ENCODE results near the gene TPBGL.

The TPBGL gene

DNA sequence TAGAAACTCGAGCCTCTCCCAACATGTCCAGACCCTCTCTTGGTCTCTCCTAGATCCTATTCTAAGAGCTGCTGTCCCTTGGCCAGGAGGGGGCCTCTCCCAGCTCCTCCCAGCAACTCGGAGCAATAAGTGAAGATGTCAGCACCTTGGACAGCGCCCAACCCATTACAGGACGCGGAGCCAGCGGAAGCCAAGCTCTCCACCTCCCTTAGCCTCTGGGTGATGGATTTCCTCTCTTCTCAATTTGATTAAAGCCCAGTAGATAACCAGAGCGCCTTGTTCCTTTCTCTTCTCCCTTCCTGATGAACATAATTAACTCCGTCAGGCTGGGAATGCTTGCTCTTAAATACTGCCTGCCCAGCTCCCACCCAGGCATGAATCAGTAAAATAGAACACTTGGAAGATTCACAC, 26.2 kb upstream of the TPBGL start:
- DNase-seq: peak; percentile 74

DNA sequence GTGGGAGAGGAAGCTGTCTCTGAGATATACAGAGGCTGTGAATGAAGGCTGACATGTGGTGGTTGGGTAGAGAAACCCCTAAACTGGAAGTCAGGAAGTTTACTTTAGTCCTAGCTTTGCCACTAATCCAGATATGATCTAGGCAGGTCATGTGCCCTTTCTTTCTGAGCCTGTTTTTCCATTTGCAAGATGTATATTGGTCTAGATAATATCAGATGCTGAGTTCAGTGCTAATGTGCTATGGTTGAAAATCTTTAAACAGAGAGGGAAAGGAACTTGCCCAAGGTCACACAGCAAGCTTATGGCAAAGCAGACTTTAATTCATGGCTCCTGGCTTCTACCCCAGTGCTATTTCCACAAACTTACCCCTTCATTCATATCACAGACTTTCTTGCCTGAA, 25.7 kb upstream of the TPBGL start:
- DNase-seq: no peak

DNA sequence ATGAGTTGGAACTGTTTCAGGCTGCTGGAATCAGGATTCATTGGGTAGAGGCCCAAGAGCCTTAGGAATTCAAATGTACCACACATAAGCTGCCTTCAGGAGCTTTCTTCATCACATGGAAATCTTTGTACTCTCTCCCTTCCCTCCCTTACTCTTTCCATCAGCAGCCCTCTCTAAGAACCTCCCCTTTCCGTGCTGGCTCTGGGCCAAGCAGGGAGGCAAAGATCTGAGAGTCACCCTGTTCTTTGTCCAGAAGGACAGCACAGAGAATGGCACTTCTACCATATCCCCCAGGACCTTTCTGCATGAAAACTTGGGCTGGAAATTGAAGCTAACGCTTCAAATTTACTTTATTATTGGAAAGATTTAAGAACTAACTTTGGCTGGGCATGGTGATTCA, 20.7 kb upstream of the TPBGL start:
- DNase-seq: no peak

DNA sequence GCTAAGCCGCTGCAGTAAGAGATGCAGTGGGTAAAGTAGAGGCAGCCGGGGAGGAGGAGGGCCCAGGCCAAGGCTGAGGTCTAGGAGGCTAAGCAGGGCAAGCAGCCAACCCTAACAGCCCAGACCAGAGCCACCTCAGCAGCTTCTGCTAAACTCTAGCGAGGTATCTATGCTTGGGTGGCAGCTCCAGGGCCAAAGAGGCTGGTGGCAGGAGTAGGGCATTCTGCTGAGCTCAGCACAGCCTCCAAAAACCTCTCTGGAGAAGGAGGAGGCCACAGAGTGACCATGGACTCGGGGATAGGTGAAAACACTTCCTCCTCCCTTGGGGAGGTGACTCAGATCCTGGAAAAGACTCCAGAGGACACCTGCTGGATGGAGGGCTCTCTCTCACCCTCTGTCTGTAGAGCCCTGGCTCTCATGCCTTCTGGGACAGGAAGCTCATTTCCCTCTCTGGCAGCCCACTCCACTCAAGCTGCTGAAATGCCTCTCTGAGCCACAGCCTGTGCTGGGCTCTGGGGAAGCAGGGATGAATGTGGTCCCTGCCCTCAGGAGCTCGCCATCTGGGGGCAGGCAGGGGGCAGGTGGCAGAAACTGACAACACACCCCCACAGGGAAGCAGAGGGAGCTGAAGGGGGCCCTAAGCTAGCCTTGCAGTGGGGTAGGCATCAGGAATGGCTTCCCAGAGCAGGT, 16.5 kb upstream of the TPBGL start:
- DNase-seq: no peak

DNA sequence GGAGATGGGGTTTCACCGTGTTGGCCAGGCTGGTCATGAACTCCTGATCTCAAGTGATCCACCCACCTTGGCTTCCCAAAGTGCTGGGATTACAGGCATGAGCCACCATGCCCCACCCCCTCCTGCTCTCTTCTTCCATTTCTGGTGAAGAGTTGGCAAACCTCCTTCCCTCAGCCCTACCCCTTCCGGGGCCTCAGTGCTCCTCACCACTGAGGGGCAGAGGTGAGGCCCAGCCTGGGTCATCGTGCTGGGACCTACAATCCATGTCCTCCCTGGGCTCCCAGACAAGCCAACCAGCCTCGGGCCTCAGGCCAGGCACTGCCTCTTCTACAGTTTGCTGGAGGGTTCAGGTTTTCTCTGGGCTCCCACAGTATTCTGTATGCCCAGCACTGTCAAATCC, 14.8 kb upstream of the TPBGL start:
- no peak for DNase-seq

DNA sequence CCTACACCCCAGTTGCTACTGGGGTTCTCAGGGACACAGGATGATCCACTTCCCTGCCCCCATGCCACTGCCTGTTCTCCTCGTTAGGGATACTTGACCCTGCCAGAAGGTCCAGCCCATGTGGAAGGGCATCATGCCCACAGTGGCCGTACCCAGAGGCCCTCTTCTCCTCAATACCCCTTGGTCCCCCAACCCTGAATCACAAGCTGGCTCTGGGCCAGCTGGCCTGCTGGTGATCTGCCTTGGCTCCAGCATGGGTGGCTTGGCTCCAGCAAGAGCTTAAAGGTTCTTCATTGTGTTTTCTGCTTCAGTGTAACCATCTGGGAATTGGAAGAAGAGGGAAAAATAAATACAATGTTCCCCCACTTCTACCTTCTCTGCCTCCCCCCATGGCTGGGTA, 11.1 kb upstream of the TPBGL start:
- no peak for DNase-seq

DNA sequence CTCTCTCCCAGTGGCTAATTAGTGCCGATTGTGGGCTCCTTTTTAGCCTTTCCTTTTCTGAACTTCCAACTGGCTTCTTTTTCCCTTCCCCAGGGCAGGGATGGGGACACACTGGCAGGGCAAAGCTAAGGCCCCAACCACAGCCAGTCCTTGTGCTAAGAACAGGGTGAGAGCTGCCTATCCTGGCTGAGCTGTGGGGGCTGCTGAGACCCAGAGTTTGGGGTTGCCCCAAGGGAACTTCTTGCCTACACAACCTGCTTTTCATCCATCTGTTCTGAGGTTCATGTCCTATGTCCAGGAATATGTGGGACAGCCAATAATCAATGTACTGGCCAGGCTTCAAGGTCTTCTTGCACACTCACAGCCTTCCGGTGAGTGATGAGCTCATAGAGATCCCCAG, 10.0 kb upstream of the TPBGL start:
- no peak for DNase-seq

DNA sequence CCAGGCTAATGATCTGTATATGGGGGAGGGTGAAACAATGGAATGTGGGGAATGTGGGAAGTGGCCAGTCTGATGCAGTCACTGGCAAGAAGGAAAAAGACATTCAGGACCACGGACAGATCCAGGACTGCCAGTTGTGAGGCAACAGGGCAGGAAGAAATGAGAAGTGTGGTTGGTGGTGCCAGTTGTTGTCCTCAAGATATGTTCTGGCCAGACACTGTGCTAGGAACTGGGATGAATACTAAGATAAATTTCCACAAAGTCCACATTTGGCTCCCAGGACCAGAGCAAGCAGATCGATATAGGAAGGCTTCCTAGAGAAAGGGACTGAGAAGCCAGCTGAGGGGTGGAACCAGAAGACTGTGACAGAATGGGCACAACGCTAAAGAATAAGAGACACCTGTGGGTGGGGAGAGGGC, 6.8 kb upstream of the TPBGL start:
- DNase-seq: no peak

DNA sequence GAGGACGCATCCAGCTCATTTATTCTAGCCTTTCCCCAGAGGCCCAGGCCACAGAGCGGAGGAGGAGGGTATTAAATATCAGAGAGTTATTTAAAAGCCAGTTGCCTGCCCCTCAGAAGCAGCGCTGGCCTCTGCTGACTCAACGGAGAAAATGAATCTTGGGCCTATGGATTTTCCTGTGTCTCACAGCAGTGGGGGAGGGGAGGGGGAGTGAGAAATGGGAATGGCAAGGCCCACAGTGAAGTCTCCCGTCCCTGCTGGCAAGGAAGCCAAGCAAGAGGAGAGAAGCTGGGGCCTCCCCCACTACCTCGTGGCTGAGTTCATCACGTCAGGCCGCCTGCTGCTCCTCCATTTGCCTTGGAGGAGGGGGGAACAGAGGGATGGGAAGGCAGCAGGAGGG, 4.5 kb upstream of the TPBGL start:
- no peak for DNase-seq

DNA sequence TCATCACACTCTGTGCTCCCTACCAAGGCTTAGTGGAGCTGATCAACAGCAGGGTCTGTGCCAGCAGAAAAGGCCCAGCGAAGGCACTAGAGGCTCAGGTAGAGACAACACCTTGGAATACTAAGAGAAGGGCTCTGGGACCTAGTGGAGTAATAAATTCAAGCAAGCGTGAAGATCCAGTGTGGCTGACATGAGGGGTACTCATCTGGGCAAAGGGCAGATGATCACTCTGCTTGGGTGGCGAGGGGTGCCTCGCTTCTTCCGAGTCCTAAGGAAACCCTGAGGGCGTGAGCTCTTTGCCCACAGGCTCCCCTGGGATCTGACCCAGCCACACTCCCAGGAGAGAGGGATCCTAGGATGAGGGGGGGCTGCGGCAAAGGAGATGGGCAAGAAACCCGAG, 3.5 kb upstream of the TPBGL start:
- DNase-seq: no peak

DNA sequence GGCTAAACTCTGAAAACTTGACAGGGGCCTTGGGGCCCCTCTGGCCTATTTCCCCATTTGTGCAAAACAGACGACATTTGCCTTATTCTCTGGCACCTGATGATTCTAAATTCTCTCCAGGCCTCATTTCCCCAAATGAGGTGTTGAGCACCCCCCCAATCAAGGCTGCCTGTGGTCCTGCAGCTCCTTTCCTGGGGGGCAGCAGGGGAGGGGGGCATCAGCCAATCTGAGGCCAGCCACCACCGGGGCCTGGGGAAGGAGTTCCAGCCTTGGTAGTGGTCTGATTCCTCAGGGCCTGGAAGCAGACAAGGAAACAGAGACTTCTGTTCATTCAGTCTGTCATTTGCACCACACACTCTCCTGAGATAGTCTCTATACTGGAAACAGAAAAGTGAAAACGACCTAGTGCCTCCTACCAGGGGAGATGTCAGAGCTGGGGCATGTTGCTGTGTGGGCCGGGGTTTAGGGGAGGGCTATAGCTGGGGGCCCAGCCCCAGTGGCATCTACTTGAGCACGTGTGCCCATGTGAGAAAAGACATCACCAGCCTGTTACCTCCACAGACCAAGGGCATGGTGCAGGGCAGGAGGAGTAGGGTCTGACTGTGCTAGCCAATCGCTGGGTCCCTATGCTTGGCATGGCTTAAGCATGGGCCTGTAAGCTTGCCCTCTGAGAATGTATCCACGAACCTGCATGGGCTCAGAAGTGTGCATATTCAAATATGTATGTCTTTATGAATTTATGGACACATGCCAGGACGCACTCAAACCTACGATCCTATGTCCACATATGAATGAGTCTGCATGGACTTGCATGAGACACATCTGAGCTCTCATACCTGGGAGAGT, 1.8 kb upstream of the TPBGL start:
- no peak for DNase-seq

DNA sequence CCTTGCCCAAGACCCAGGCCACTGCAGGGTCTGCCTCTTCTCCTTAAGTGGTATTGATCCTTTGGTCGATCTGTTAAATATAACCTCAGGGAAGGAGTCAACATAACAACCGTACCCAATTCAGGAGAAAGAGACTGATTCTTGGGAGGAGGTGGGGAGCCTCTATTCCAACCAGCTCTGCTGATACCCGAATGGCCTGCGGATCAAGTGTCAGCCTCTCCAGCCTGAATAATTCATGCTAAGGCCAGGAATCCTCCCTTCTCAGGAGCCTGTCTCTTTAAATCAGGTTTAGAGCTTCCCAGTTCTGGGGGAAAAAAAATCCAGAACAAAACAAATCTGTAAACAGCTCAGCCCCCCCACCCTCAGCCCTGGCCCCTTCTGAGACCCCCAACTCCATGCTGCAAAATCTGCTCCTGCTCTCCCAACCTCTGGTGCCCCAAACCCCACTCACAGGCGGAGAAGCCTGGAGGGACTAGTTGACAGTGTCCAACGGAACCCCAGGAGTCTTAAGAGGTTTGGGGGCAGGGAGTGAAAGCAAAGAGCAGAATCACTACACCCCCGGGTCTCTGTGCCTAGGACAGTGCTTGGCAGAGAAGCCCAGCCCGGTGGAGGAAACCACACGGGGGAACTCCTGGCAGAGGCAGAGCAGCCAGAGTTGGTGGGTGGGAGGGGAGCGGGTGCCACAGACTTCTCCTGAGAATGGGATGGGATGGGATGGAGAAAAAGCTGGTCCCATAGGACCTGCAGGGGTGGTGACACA, 863 bp upstream of the TPBGL start:
- DNase-seq: no peak

DNA sequence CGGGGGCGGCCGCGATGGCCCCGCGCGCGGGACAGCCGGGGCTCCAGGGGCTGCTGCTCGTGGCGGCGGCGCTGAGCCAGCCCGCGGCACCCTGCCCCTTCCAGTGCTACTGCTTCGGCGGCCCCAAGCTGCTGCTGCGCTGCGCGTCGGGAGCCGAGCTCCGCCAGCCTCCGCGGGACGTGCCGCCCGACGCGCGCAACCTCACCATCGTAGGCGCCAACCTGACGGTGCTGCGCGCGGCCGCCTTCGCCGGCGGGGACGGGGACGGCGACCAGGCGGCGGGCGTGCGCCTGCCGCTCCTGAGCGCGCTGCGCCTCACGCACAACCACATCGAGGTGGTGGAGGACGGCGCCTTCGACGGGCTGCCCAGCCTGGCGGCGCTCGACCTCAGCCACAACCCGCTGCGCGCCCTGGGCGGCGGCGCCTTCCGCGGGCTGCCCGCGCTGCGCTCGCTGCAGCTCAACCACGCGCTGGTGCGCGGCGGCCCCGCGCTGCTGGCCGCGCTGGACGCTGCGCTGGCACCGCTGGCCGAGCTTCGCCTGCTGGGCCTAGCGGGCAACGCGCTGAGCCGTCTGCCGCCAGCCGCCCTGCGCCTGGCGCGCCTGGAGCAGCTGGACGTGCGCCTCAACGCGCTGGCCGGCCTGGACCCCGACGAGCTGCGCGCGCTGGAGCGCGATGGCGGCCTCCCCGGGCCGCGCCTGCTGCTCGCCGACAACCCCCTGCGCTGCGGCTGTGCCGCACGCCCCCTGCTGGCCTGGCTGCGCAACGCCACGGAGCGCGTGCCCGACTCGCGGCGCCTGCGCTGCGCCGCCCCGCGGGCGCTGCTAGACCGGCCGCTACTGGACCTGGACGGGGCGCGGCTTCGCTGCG, 697 bp downstream of the TPBGL start:
- DNase-seq: peak; percentile 91

DNA sequence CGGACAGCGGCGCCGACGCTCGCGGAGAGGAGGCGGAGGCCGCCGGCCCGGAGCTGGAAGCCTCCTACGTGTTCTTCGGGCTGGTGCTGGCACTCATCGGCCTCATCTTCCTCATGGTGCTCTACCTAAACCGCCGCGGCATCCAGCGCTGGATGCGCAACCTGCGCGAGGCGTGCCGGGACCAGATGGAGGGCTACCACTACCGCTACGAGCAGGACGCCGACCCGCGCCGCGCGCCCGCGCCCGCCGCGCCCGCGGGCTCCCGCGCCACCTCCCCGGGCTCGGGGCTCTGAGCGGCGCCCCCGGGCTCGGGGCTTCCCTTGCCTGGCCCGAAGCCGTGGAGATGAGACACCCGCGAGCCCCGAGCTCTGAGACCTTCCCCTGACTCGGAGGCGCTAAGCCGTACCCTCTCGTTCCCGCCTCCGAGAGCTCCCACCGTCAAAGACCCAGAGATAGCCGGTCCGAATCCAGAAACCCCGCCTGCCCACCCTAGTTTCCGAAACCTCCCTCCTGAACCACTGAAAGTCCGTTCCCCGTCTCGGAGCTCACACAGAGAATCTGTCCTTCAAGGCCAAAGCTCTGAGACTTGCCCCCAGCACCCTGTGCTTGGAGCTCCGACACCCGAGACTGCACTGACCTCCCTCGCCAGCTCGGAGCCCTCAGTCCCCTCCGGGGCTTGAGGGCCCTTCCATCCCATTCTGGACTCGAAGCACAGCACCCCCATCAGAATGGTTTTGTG, 1.5 kb downstream of the TPBGL start:
- no peak for DNase-seq

DNA sequence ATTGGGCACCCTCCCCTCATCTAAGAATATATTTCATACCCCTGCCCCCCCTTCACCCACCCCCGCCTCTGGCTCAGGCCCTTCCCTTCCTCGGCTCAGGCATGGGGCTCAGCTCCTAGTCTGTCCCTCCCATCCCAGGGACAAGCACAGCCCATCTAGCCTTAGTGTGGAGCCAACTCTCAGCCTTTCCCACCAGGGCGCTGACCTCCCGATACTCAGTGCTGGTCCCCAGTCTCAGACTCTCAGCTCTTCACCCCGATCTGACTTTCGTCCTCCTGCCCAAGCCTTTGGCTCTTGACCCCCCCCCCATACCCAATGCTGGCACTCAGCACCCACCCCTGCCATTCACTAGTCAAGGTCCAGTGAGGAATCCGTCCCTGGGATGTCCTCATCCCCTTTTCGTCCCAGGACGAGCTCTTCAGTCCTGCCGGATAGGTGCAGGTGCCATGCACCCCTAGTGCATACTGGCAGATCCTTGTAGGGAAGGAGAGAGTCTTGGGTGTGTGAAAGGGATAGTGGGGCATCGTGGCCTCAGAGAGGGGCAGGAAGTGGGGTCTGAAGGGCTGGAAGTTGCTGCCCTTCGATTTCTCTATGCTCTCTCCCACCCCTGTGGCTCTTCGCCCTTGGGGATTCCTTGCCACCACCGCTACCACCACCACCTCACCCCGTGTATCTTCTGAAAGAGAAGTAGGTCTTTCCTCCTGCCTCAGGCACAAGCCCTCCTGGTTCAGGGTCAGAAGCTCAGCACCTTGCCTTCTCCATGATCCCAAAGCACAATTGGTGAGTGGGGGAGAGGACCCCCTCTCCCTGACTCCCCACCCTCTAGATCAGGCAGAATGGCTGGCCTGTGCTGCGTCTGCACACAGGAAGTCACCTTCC, 2.4 kb downstream of the TPBGL start:
- DNase-seq: no peak

DNA sequence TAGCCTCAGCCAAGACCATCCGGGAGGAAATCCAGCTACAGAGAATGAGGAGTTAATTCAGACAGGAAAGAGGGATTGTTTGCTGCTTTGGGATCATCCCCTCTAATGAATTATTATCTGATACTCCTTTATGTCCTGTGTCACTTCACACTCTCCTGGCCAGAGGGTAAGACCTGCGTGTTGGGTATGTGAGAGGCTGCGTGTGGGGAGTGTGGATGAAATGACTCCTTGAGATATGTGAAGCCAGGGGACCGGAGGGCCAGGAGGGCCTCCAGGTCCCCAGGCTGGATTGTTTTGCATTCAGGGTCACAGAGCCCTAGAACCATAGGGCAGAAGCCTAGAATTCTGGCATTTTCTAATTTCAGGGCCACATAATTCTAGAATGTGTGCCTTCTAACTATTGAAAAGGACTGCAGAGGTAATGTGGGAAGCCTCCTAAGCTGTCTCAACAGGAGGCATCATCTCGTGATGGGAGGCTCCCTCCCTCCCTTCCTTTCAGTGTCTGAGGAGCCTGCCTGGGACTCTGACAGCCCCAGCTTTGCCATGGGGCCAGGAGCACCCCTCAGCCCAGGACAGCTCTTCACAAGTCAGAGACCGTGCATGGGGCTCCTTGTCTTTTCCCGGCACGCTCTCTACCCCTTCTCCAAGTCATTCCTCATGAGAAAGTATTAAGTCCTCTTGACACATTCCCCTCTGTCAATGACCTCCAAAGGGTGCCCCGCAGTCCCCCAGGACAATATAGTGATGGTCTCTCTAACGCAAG, 3.7 kb downstream of the TPBGL start:
- DNase-seq: no peak

DNA sequence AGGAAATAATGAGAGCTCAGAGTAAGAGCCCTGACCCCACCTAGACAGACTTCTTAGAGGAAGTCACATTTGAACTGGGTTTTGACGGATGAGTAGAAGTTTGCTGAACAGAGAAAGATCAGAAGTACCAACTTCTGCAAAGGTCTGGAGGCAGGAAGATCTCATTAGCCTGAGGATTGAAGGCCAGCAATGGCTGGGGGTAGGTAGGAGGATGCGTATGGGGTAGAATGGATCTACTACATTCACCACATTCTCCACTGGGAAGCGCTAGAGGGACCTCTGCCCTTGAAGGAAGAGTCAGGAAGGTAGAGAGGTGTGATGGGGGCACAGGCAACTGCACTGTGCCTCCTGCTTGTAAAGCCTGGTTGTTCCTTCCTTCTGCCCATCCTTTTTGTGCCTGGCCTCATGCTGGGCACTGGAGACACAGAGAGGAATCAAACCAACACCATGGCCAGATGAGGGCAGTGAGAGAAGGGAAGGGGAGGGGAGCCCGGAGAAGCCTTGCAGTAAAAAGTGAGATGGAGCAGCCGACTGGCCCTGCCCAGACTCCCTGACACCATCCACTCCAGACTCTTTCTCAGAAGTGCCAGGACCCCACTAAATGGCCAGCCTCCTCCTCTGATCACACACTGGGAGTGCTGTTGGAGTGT, 4.9 kb downstream of the TPBGL start:
- no peak for DNase-seq

DNA sequence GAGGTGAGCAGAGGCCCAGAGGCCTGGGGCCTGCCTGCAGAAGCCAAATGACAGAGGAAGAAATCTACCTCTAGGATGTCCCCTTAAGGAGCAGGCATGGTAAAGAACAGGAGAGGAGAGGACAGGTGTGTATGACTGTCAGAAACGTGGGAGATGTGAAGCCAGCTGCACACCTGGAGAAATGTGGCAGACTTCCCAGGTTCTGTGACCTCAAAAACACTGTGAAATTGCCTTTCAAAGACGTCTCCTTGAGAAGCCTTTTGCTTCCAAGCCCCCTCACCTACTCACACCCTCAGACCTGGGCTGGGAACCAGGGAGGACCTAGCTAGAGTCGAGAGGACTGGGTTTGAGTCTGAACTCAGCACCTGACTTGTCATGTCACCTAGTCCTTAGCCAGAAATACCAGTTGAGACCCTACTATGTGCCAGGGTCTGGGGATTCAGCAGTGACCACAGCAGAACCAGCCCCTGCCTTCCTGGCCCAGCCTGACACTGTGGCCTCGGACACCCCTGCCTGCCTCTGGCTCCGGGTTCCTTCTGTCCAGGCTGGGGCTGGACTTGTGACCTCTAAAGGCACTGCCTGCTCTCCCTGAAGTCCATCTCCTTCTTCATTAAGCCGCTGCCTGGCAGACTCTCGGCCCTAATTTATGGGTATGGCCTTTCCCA, 5.6 kb downstream of the TPBGL start:
- DNase-seq: no peak
